HG02763 (cell line): Measurements from ENCODE around the gene SIRT4.
"Not testable (repeated sequence)": the region's sequence is repeated elsewhere in the genome, so short reads cannot be mapped to it uniquely, and the experiment has no call there.

ENCODE experiments used
- ATAC-seq: cut with Tn5 transposase; IDR thresholded peaks from one replicate; pipeline ENCODE4 v1.9.1; 2021; ENCODE audit warnings: mild to moderate bottlenecking, moderate library complexity; ENCODE audit not compliant: unreplicated experiment

SIRT4 gene

GRCh38 chr12:120301962-120302815 lies at the start of gene SIRT4:
TSS of gene SIRT4 (plus strand) at chr12:120302321. CDS start at chr12:120303562, 1,241 bp downstream.
- ATAC-seq, result peak; percentile 89

GRCh38 chr12:120253313-120253712 lies 48.8 kb upstream of the SIRT4 start:
- ATAC-seq, result not testable (repeated sequence)

GRCh38 chr12:120254809-120255208 lies 47.3 kb upstream of the SIRT4 start:
- no peak for ATAC-seq

- no peak for ATAC-seq
These were observed 44.9 kb upstream of the SIRT4 start for GRCh38 chr12:120257041-120257821.

GRCh38 chr12:120258323-120258896 lies 43.7 kb upstream of the SIRT4 start:
- no peak for ATAC-seq

- no peak for ATAC-seq
These were observed 42.5 kb upstream of the SIRT4 start for GRCh38 chr12:120259418-120260202.

- no peak for ATAC-seq
These were observed 41.5 kb upstream of the SIRT4 start for GRCh38 chr12:120260607-120261006.

- ATAC-seq, result no peak
These were observed 39.9 kb upstream of the SIRT4 start for GRCh38 chr12:120261951-120262851.

- no peak for ATAC-seq
These were observed 39.0 kb upstream of the SIRT4 start for GRCh38 chr12:120262852-120263747.

GRCh38 chr12:120263748-120264085 lies 38.4 kb upstream of the SIRT4 start:
- no peak for ATAC-seq

- ATAC-seq, result no peak
These were observed 37.8 kb upstream of the SIRT4 start for GRCh38 chr12:120264086-120264903.

- no peak for ATAC-seq
These were observed 37.1 kb upstream of the SIRT4 start for GRCh38 chr12:120264904-120265472.

GRCh38 chr12:120265473-120266179 lies 36.5 kb upstream of the SIRT4 start, which contains the start of gene PXN:
TSS of gene PXN (minus strand) at chr12:120265730. CDS start at chr12:120265629, 101 bp downstream.
- peak; percentile 63 for ATAC-seq

- no peak for ATAC-seq
These were observed 35.8 kb upstream of the SIRT4 start for GRCh38 chr12:120266180-120266870.

- no peak for ATAC-seq
These were observed 34.4 kb upstream of the SIRT4 start for GRCh38 chr12:120267736-120268135.

GRCh38 chr12:120276734-120277133 lies 25.4 kb upstream of the SIRT4 start:
- ATAC-seq, result no peak
